Activated CD8-positive, alpha-beta T cell treated with anti-CD3 and anti-CD28 coated beads for 36 hours (primary cell): ENCODE data around the gene MGA. TPM values are rescaled to one million over a fixed set of nuclear protein-coding genes. Genes with fewer than 3 reads are reported as not detected.

Experiments used
- ATAC-seq: fragments of 200-7000 bp; cut with Tn5 transposase; one replicate; pipeline ENCODE4 v1.10.0; 2021; ENCODE audit warnings: mild to moderate bottlenecking, moderate library complexity
- CTCF ChIA-PET: fragments of 350-600 bp; sonication (Branson Sonifier 250); formaldehyde crosslinking; loops from one replicate; lab custom pipeline; 2021; ENCODE audit warnings: antibody characterized with exemption; lab: Charles Lee
- POLR2A ChIA-PET: fragments of 350-600 bp; sonication (Branson Sonifier 250); formaldehyde crosslinking; loops from one replicate; lab custom pipeline; 2021; ENCODE audit warnings: antibody characterized with exemption; lab: Charles Lee
- DNase-seq: peaks from one replicate; pipeline ENCODE4 v3.0.0-alpha.2; 2020
- H3K27ac Mint-ChIP-seq: one replicate; pipeline ENCODE4 v1.8.0; 2021; ENCODE audit warnings: mild to moderate bottlenecking, mixed read lengths
- H3K27me3 Mint-ChIP-seq: one replicate; pipeline ENCODE4 v1.8.0; 2021; ENCODE audit warnings: mixed read lengths
- H3K36me3 Mint-ChIP-seq: one replicate; pipeline ENCODE4 v1.8.0; 2021; ENCODE audit warnings: low read depth, mixed read lengths
- H3K4me1 Mint-ChIP-seq: one replicate; pipeline ENCODE4 v1.8.0; 2021; ENCODE audit warnings: low read depth, mixed read lengths
- H3K4me3 Mint-ChIP-seq: one replicate; pipeline ENCODE4 v1.8.0; 2021; ENCODE audit warnings: mild to moderate bottlenecking, moderate library complexity, mixed read lengths
- H3K9me3 Mint-ChIP-seq: one replicate; pipeline ENCODE4 v1.8.0; 2021; ENCODE audit warnings: mixed read lengths
- CTCF ChIP-seq: fragments of 200-600 bp; IDR thresholded peaks from one replicate; pipeline ENCODE4 v1.8.0; 2022; ENCODE audit warnings: antibody characterized with exemption, mild to moderate bottlenecking
- intact Hi-C: fragments of 100-400 bp; cut with micrococcal nuclease; formaldehyde crosslinking; loops from one replicate; pipeline ENCODE4 v1.10.0; 2022
- total RNA-seq, 2 experiments: library from RNA; stranded (reverse); gene quantifications; one replicate each; pipeline ENCODE4 v1.2.3, GENCODE V29; 2021

Gene MGA
- total RNA-seq, 2 experiments from 2014 or later: 30.7 to 32.6 TPM

DNA sequence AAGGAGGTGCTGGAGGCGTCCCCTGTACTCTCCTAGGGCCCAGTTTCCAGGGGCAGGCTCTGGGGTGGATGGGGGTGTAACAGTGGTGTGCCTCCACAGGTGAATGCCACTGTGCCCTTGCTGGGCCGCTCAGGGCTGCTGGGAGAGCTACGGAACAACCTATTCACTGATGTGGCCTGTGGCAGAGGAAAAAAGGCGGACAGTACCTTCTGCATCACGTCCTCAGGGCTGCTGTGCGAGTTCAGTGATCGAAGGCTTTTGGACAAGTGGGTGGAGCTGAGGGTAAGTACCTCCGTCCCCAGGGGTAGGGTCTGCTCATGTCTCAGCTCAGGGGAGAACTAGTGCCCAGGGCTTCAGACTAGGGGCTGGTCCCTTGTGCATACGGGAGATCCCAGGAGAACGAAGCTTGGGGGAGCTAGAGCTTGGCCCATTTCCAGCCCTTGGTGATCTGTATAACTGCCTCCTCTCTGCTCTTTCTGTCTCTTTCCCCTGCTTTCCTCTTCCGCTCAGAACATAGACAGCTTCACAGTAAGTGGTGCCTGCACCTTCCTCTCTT, 152.7 kb downstream of the MGA start:
- ATAC-seq: no peak
- H3K27ac Mint-ChIP-seq: no peak overlapping the region
- no peak for DNase-seq
- H3K4me3 Mint-ChIP-seq: no peak overlapping the region
- TF ChIP-seq CTCF: no peak
- H3K36me3 Mint-ChIP-seq: peaks cover 4% of the 10 kb centered on the region
- H3K9me3 Mint-ChIP-seq: no peaks in the 10 kb centered on the region
- peaks cover 18% of the 10 kb centered on the region for H3K4me1 Mint-ChIP-seq
- CTCF ChIA-PET: interaction anchor here (1.2 to 15.8 kb wide), 14 partner anchors 8 to 208 kb away, joined by 3 to 337 read pairs (median 10); partner anchors contain the start of gene MAPKBP1
- intact Hi-C loops: no loop called here
- H3K27me3 Mint-ChIP-seq: no peaks in the 10 kb centered on the region
- POLR2A ChIA-PET: interaction anchor here (3.8 kb wide), 1 partner anchor 39 kb away, joined by 29 read pairs; the partner anchor contains the start of gene MAPKBP1

DNA sequence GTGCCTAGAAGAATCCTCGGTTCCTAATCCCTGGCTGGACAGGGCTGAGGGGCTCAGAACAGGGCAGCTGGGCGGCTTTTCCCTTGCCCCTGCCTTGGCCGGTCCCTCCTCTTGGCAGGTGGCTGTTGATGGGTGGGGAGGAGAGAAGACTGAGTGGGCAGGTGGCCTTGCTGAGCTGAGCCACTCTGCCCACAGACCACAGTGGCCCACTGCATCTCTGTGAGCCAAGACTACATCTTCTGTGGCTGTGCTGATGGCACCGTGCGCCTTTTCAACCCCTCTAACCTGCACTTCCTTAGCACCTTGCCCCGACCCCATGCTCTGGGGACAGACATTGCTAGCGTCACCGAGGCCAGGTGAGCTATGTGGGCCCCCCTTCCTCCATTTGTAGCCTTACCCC, 153.2 kb downstream of the MGA start:
- peaks cover 18% of the 10 kb centered on the region for H3K4me1 Mint-ChIP-seq
- ATAC-seq (no peak), DNase-seq (no peak)
- H3K27me3 Mint-ChIP-seq: no peaks in the 10 kb centered on the region
- no peak overlapping the region for H3K4me3 Mint-ChIP-seq
- H3K36me3 Mint-ChIP-seq: peaks cover 5% of the 10 kb centered on the region
- no peak overlapping the region for H3K27ac Mint-ChIP-seq
- intact Hi-C loops: no loop called here
- CTCF ChIA-PET: interaction anchor here (3.4 to 15.8 kb wide), 2 partner anchors 24 to 38 kb away, joined by 39 to 337 read pairs; partner anchors contain the start of gene MAPKBP1
- TF ChIP-seq CTCF: no peak
- POLR2A ChIA-PET: interaction anchor here (0.7 to 3.8 kb wide), 2 partner anchors 39 to 63 kb away, joined by 3 to 29 read pairs; partner anchors contain the start of gene MAPKBP1
- no peaks in the 10 kb centered on the region for H3K9me3 Mint-ChIP-seq

DNA sequence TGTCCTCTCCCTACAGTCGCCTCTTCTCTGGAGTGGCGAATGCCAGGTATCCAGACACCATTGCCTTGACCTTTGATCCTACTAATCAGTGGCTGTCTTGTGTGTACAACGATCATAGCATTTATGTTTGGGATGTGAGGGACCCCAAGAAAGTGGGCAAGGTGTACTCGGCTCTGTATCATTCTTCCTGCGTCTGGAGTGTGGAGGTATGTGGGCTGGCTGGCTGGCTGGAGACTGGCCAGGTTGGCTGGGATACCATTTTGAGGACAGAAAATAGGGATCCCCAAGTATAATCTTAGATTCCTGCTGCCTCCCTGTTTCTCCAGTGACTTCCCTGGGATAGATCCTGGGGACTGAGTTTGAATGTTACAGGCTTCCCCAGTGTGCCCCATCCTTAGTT, 154.3 kb downstream of the MGA start:
- TF ChIP-seq CTCF: no peak
- CTCF ChIA-PET: interaction anchor here (15.8 kb wide), 1 partner anchor 39 kb away, joined by 337 read pairs; the partner anchor contains the start of gene MAPKBP1
- Mint-ChIP-seq H3K9me3 (no peaks in the 10 kb centered on the region), H3K4me1 (peaks cover 15% of the 10 kb centered on the region), H3K4me3 (no peak overlapping the region), H3K36me3 (peaks cover 5% of the 10 kb centered on the region), H3K27me3 (no peaks in the 10 kb centered on the region), H3K27ac (no peak overlapping the region)
- no peak for ATAC-seq
- intact Hi-C loops: no loop called here
- POLR2A ChIA-PET: no interaction called here
- DNase-seq: no peak

- POLR2A ChIA-PET: interaction anchor here (0.9 kb wide), 1 partner anchor 92 kb away, joined by 3 read pairs; no protein-coding TSS in a partner anchor
- no peaks in the 10 kb centered on the region for H3K9me3 Mint-ChIP-seq
- no peak overlapping the region for H3K4me3 Mint-ChIP-seq
- CTCF ChIA-PET: interaction anchor here (1.3 to 2.3 kb wide), 3 partner anchors 16 to 88 kb away, joined by 3 to 8 read pairs (median 6); partner anchors contain the start of gene MAPKBP1
- intact Hi-C loops: no loop called here
- no peaks in the 10 kb centered on the region for H3K4me1 Mint-ChIP-seq
- DNase-seq (no peak), ATAC-seq (no peak)
- TF ChIP-seq CTCF: no peak
- no peak overlapping the region for H3K27ac Mint-ChIP-seq
- peaks cover 9% of the 10 kb centered on the region for H3K36me3 Mint-ChIP-seq
- H3K27me3 Mint-ChIP-seq: no peaks in the 10 kb centered on the region
These were observed 156.6 kb downstream of the MGA start for GRCh38 chr15:41816788-41817187.

DNA sequence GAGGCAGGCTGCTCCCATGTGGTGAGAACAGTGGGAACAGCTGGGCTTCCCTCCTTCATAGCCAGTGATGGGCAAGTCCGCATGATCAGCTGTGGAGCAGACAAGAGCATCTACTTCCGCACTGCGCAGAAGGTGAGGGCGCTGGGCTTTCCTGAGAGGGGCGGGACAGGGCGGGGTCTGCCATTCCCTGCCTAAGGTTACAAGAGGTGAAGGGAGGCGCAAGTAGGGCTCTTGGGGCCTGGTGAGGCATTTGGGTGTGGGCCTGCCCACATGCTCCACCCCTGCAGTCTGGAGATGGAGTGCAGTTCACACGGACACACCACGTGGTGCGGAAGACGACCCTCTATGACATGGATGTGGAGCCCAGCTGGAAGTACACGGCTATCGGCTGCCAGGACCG, 157.1 kb downstream of the MGA start:
- POLR2A ChIA-PET: interaction anchor here (0.9 kb wide), 1 partner anchor 92 kb away, joined by 3 read pairs; no protein-coding TSS in a partner anchor
- CTCF ChIA-PET: interaction anchor here (1.3 to 2.3 kb wide), 3 partner anchors 15 to 87 kb away, joined by 3 to 8 read pairs (median 6); partner anchors contain the start of gene MAPKBP1
- DNase-seq (no peak), ATAC-seq (no peak)
- no peaks in the 10 kb centered on the region for H3K9me3 Mint-ChIP-seq
- H3K4me1 Mint-ChIP-seq: no peaks in the 10 kb centered on the region
- no peak overlapping the region for H3K27ac Mint-ChIP-seq
- intact Hi-C loops: no loop called here
- H3K4me3 Mint-ChIP-seq: no peak overlapping the region
- no peak for TF ChIP-seq CTCF
- no peaks in the 10 kb centered on the region for H3K27me3 Mint-ChIP-seq
- H3K36me3 Mint-ChIP-seq: peaks cover 9% of the 10 kb centered on the region
